Measurements from ENCODE around the gene PLET1.

The PLET1 gene

DNA sequence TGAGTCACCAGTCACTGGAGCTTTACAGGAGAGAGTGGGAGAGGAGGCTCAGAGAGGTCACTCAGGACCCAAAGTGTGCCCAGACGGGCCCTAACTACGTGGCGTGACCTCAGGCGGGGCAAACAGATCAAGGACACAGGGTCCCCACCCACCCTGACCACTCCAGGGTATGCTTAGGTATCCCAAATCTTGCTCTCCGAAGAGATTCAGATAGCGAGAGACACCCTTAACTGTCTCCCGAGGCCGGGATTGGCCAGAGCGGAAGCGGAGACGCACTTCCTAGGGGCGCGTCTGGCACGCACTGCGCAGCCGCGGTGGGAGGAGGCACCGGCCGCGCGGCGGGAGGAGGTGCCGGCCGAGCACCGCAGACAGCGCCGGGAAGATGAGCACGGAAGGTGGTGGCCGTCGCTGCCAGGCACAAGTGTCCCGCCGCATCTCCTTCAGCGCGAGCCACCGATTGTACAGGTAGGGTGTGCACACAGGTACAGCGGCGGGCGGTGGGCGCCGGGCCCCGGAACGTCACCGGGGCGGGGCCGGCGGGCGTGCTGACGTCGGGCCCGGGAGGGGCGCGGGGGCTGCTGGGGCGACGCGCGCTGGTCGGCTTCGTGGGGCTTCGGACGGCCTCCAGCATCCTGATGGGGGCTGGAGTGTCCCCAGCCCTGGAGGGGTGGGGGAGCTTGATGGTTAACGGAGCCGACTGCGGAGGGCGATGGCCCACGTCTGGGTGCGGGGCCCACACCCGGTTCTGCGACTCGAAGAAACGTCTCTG is 34.4 kb downstream of the PLET1 start, which contains the start of gene PTS:
Gene PTS (plus strand): TSS at position 367 of the 769 bp plus-strand sequence. CDS start 16 bp downstream, at position 383.
- H4K20me1 ChIP-seq (ENCODE audit: insufficient read depth, low read length), result no peaks in the 10 kb centered on the region
- H3K36me3 ChIP-seq (ENCODE audit: insufficient read depth, low read length), result peaks cover 29% of the 10 kb centered on the region; the same call in 1 of the 2 replicates
- H3K79me2 ChIP-seq (ENCODE audit: insufficient read depth, low read length), result peaks cover 14% of the 10 kb centered on the region
- no peaks in the 10 kb centered on the region for H3K9me3 ChIP-seq (ENCODE audit: low read length)
- peaks cover 17% of the 10 kb centered on the region for H3K4me1 ChIP-seq (ENCODE audit: insufficient read depth, low read length, severe bottlenecking)
- H3K9ac ChIP-seq (ENCODE audit: low read length), result peak within 1 kb of the TSS; percentile 83
- H2AFZ ChIP-seq (ENCODE audit: low read length), result 0 out of 2 replicates have a peak within 1 kb of the TSS, but pooled peaks have one; percentile 10
- H3K9me2 ChIP-seq (ENCODE audit: low read depth, low read length), result no peaks in the 10 kb centered on the region
- H3K27ac ChIP-seq (ENCODE audit: low read depth, low read length, poor library complexity, severe bottlenecking), result peak within 1 kb of the TSS; percentile 41
- H3F3A ChIP-seq (ENCODE audit: insufficient read depth, low read length), result no peaks in the 10 kb centered on the region
- no peaks in the 10 kb centered on the region for H3K27me3 ChIP-seq (ENCODE audit: insufficient read depth, low read length)
- peak within 1 kb of the TSS; percentile 71 for H3K4me3 ChIP-seq (ENCODE audit: low read depth, low read length, poor library complexity, severe bottlenecking)
- TF ChIP-seq, protein P1, sequence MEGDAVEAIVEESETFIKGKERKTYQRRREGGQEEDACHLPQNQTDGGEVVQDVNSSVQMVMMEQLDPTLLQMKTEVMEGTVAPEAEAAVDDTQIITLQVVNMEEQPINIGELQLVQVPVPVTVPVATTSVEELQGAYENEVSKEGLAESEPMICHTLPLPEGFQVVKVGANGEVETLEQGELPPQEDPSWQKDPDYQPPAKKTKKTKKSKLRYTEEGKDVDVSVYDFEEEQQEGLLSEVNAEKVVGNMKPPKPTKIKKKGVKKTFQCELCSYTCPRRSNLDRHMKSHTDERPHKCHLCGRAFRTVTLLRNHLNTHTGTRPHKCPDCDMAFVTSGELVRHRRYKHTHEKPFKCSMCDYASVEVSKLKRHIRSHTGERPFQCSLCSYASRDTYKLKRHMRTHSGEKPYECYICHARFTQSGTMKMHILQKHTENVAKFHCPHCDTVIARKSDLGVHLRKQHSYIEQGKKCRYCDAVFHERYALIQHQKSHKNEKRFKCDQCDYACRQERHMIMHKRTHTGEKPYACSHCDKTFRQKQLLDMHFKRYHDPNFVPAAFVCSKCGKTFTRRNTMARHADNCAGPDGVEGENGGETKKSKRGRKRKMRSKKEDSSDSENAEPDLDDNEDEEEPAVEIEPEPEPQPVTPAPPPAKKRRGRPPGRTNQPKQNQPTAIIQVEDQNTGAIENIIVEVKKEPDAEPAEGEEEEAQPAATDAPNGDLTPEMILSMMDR (IDR thresholded peaks at IDR 0.05; ENCODE audit: low read length), result no peak
- no peak for TF ChIP-seq EZH2 (IDR thresholded peaks at IDR 0.05; ENCODE audit: borderline replicate concordance, low read length)
- peak within 1 kb of the TSS; percentile 83 for H3K4me2 ChIP-seq (ENCODE audit: low read length)

- H3K4me2 ChIP-seq (ENCODE audit: low read length), result peak overlapping the region; percentile 83
These were observed 35.0 kb downstream of the PLET1 start for GRCh38 chr11:112225753-112226061.

GRCh38 chr11:112223754-112224532 is 36.7 kb downstream of the PLET1 start:
- Histone ChIP-seq H3K4me3 (ENCODE audit: low read depth, low read length, poor library complexity, severe bottlenecking) (no peak overlapping the region), H3K27me3 (ENCODE audit: insufficient read depth, low read length) (no peaks in the 10 kb centered on the region), H3K4me1 (ENCODE audit: insufficient read depth, low read length, severe bottlenecking) (peaks cover 17% of the 10 kb centered on the region), H3K4me2 (ENCODE audit: low read length) (no peak overlapping the region), H3K9ac (ENCODE audit: low read length) (no peak overlapping the region), H2AFZ (ENCODE audit: low read length) (no peak overlapping the region), H3K27ac (ENCODE audit: low read depth, low read length, poor library complexity, severe bottlenecking) (no peak overlapping the region), H3K36me3 (ENCODE audit: insufficient read depth, low read length) (peaks cover 8% of the 10 kb centered on the region; the same call in 1 of the 2 replicates), H4K20me1 (ENCODE audit: insufficient read depth, low read length) (no peaks in the 10 kb centered on the region), H3F3A (ENCODE audit: insufficient read depth, low read length) (no peaks in the 10 kb centered on the region), H3K9me2 (ENCODE audit: low read depth, low read length) (no peaks in the 10 kb centered on the region), H3K9me3 (ENCODE audit: low read length) (no peaks in the 10 kb centered on the region), H3K79me2 (ENCODE audit: insufficient read depth, low read length) (peaks cover 14% of the 10 kb centered on the region)
- no peak for TF ChIP-seq EZH2 (IDR thresholded peaks at IDR 0.05; ENCODE audit: borderline replicate concordance, low read length)
- TF ChIP-seq, protein P1 (IDR thresholded peaks at IDR 0.05; ENCODE audit: low read length), result no peak

More at GRCh38 chr11:112225753-112226061, 35.0 kb downstream of the PLET1 start:
- H3F3A ChIP-seq (ENCODE audit: insufficient read depth, low read length), result no peaks in the 10 kb centered on the region
- peaks cover 14% of the 10 kb centered on the region for H3K79me2 ChIP-seq (ENCODE audit: insufficient read depth, low read length)
- no peak for TF ChIP-seq EZH2 (IDR thresholded peaks at IDR 0.05; ENCODE audit: borderline replicate concordance, low read length)
- TF ChIP-seq, protein P1 (IDR thresholded peaks at IDR 0.05; ENCODE audit: low read length), result no peak
- no peaks in the 10 kb centered on the region for H3K9me2 ChIP-seq (ENCODE audit: low read depth, low read length)
- H4K20me1 ChIP-seq (ENCODE audit: insufficient read depth, low read length), result no peaks in the 10 kb centered on the region
- peak overlapping the region; percentile 83 for H3K9ac ChIP-seq (ENCODE audit: low read length)
- peak overlapping the region; percentile 71 for H3K4me3 ChIP-seq (ENCODE audit: low read depth, low read length, poor library complexity, severe bottlenecking)
- H3K36me3 ChIP-seq (ENCODE audit: insufficient read depth, low read length), result peaks cover 25% of the 10 kb centered on the region; the same call in 1 of the 2 replicates
- 0 out of 2 replicates have a peak overlapping the region, but pooled peaks have one; percentile 5 for H2AFZ ChIP-seq (ENCODE audit: low read length)
- peaks cover 17% of the 10 kb centered on the region for H3K4me1 ChIP-seq (ENCODE audit: insufficient read depth, low read length, severe bottlenecking)
- no peaks in the 10 kb centered on the region for H3K9me3 ChIP-seq (ENCODE audit: low read length)
- H3K27me3 ChIP-seq (ENCODE audit: insufficient read depth, low read length), result no peaks in the 10 kb centered on the region
- peak overlapping the region; percentile 41 for H3K27ac ChIP-seq (ENCODE audit: low read depth, low read length, poor library complexity, severe bottlenecking)
